ENCODE results near the gene CIDEC. TPM values are rescaled to one million over a fixed set of nuclear protein-coding genes. Genes with fewer than 3 reads are reported as not detected.
"Not testable (repeated sequence)": the region's sequence is repeated elsewhere in the genome, so short reads cannot be mapped to it uniquely, and the experiment has no call there.

Gene CIDEC
- total RNA-seq, 2 donors from 2014 or later: 3.5 TPM; not detected in 1

- no peak overlapping the region for H3K27ac ChIP-seq
- intact Hi-C loops (cut with DNase I): no loop called here
- H3K36me3 ChIP-seq: no peaks in the 10 kb centered on the region
- TF ChIP-seq POLR2A (IDR thresholded peaks at IDR 0.05) (no peak), POLR2AphosphoS5 (IDR thresholded peaks at IDR 0.05) (no peak)
- TF ChIP-seq, protein P1, sequence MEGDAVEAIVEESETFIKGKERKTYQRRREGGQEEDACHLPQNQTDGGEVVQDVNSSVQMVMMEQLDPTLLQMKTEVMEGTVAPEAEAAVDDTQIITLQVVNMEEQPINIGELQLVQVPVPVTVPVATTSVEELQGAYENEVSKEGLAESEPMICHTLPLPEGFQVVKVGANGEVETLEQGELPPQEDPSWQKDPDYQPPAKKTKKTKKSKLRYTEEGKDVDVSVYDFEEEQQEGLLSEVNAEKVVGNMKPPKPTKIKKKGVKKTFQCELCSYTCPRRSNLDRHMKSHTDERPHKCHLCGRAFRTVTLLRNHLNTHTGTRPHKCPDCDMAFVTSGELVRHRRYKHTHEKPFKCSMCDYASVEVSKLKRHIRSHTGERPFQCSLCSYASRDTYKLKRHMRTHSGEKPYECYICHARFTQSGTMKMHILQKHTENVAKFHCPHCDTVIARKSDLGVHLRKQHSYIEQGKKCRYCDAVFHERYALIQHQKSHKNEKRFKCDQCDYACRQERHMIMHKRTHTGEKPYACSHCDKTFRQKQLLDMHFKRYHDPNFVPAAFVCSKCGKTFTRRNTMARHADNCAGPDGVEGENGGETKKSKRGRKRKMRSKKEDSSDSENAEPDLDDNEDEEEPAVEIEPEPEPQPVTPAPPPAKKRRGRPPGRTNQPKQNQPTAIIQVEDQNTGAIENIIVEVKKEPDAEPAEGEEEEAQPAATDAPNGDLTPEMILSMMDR (IDR thresholded peaks at IDR 0.05): no peak
- no peaks in the 10 kb centered on the region for H3K4me1 ChIP-seq (replicated peaks)
- H3K4me3 ChIP-seq: no peak overlapping the region
- no peaks in the 10 kb centered on the region for H3K9me3 ChIP-seq
- no peaks in the 10 kb centered on the region for H3K27me3 ChIP-seq (replicated peaks; ENCODE audit: insufficient read depth)
- 96% methylated on average over 6 of the region's 6 CpGs for WGBS
- no peak for DNase-seq (ENCODE audit: low spot score)
Observed at GRCh38 chr3:9852528-9852927, 27.5 kb downstream of the CIDEC start.

GRCh38 chr3:9851926-9852325 lies 28.1 kb downstream of the CIDEC start:
- H3K36me3 ChIP-seq; DNase-seq (ENCODE audit: low spot score); H3K4me3 ChIP-seq; intact Hi-C loops (cut with DNase I); H3K4me1 ChIP-seq (replicated peaks); H3K9me3 ChIP-seq; H3K27ac ChIP-seq; H3K27me3 ChIP-seq (replicated peaks; ENCODE audit: insufficient read depth): not testable (repeated sequence)
- WGBS: 32% methylated on average over 6 of the region's 6 CpGs

DNA sequence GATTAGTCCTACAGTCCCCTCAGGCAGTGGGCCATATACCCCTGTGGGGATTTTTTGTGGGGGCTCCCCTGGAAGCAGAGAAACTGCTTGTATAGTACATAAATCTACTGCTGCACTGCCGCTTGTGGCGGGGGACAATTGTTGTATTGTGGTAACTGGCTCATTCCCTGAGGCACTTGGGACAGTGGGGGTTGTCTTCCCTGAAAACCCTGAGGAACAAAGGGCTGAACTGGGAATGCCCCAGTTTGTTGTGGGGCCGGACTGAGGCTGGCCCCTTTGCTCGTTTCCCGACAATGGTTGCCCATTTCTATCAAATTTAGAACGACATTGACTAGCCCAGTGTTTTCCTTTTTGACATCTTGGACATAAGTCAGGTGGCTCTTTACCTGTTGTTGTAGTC lies 28.7 kb downstream of the CIDEC start:
- intact Hi-C loops (cut with DNase I); H3K27ac ChIP-seq; H3K36me3 ChIP-seq; H3K27me3 ChIP-seq (replicated peaks; ENCODE audit: insufficient read depth); DNase-seq (ENCODE audit: low spot score); H3K4me1 ChIP-seq (replicated peaks); H3K9me3 ChIP-seq; H3K4me3 ChIP-seq: not testable (repeated sequence)
- WGBS: 66% methylated on average over 6 of the region's 6 CpGs

DNA sequence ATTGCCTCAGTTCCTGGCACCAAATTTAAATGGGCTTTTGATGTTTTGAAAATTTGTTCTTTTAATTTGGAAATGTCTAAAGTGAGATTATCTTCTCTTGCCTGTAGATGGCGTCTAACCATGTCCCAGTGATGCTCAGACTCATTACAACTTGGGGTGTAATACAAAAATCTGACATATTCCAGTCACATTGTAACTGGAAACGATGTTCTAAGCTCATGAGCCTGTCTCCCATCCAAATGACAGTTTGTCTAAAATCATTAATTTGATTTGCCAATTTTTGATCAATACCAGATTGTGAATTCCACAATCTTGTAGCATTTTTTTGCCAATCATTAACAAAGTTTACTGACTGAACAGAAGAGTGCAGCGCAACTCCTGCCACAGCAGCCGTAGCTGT lies 31.2 kb downstream of the CIDEC start:
- H3K4me3 ChIP-seq; H3K27me3 ChIP-seq (replicated peaks; ENCODE audit: insufficient read depth); H3K4me1 ChIP-seq (replicated peaks); H3K9me3 ChIP-seq; H3K36me3 ChIP-seq; DNase-seq (ENCODE audit: low spot score); H3K27ac ChIP-seq; intact Hi-C loops (cut with DNase I): not testable (repeated sequence)
- TF ChIP-seq, protein P1 (IDR thresholded peaks at IDR 0.05): peak; percentile 21 to 56 (median 46)
- 37% methylated on average over 4 of the region's 4 CpGs for WGBS

DNA sequence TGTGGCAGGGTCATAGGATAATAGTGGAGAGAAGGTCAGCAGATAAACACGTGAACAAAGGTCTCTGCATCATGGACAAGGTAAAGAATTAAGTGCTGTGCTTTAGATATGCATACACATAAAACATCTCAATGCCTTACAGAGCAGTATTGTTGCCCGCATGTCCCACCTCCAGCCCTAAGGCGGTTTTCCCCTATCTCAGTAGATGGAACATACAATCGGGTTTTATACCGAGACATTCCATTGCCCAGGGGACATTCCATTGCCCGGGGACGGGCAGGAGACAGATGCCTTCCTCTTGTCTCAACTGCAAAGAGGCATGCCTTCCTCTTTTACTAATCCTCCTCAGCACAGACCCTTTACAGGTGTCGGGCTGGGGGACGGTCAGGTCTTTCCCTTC lies 32.2 kb downstream of the CIDEC start:
- H3K4me1 ChIP-seq (replicated peaks); H3K4me3 ChIP-seq; H3K36me3 ChIP-seq; DNase-seq (ENCODE audit: low spot score); H3K27me3 ChIP-seq (replicated peaks; ENCODE audit: insufficient read depth); H3K9me3 ChIP-seq; H3K27ac ChIP-seq; intact Hi-C loops (cut with DNase I): not testable (repeated sequence)
- 37% methylated on average over 9 of the region's 9 CpGs for WGBS

GRCh38 chr3:9846931-9847488 lies 33.0 kb downstream of the CIDEC start:
- Histone ChIP-seq H3K27me3 (replicated peaks; ENCODE audit: insufficient read depth) (no peaks in the 10 kb centered on the region), H3K9me3 (no peaks in the 10 kb centered on the region), H3K4me3 (no peak overlapping the region), H3K27ac (no peak overlapping the region), H3K36me3 (no peaks in the 10 kb centered on the region), H3K4me1 (replicated peaks) (no peaks in the 10 kb centered on the region)
- WGBS: 96% methylated on average over 6 of the region's 6 CpGs
- TF ChIP-seq, protein P1 (IDR thresholded peaks at IDR 0.05): no peak
- TF ChIP-seq POLR2A (IDR thresholded peaks at IDR 0.05) (no peak), POLR2AphosphoS5 (IDR thresholded peaks at IDR 0.05) (no peak)
- DNase-seq (ENCODE audit: low spot score): no peak
- intact Hi-C loops (cut with DNase I): no loop called here
